Chondrocyte (in vitro differentiated cells): ENCODE results near the gene KCNC4. TPM values are rescaled to one million over a fixed set of nuclear protein-coding genes. Genes with fewer than 3 reads are reported as not detected.

ENCODE experiments used
- DNase-seq: peaks from one replicate; pipeline ENCODE4 v3.0.0; 2021; ENCODE audit warnings: mixed read lengths, low spot score
- H3K27ac Mint-ChIP-seq: one replicate; pipeline ENCODE4 v1.8.0; 2021; ENCODE audit warnings: mild to moderate bottlenecking, moderate library complexity, mixed read lengths; ENCODE audit not compliant: unreplicated experiment
- H3K27me3 Mint-ChIP-seq: 2 replicates; pipeline ENCODE4 v1.8.0; 2021; ENCODE audit warnings: low read depth, mixed read lengths
- H3K36me3 Mint-ChIP-seq: 2 replicates; pipeline ENCODE4 v1.8.0; 2021; ENCODE audit warnings: low read depth, mixed read lengths
- H3K4me1 Mint-ChIP-seq: 2 replicates; pipeline ENCODE4 v1.8.0; 2021; ENCODE audit warnings: low read depth, mild to moderate bottlenecking, mixed read lengths
- H3K4me3 Mint-ChIP-seq: one replicate; pipeline ENCODE4 v1.8.0; 2021; ENCODE audit warnings: mild to moderate bottlenecking, moderate library complexity, mixed read lengths; ENCODE audit not compliant: unreplicated experiment
- H3K9me3 Mint-ChIP-seq: 2 replicates; pipeline ENCODE4 v1.8.0; 2021; ENCODE audit warnings: low read depth, mixed read lengths
- total RNA-seq: library from RNA; stranded (reverse); gene quantifications from 3 replicates; pipeline ENCODE4 v1.2.1, GENCODE V29; 2021
- TF ChIP-seq, protein P1 (sequence below): fragments of 200-600 bp; sonication (generic); IDR thresholded peaks from 2 replicates; pipeline ENCODE4 v1.5.0; 2021; ENCODE audit warnings: antibody characterized with exemption, mild to moderate bottlenecking, moderate library complexity

Gene KCNC4
- total RNA-seq, 1 donor from 2014 or later, result 2.7 TPM

DNA sequence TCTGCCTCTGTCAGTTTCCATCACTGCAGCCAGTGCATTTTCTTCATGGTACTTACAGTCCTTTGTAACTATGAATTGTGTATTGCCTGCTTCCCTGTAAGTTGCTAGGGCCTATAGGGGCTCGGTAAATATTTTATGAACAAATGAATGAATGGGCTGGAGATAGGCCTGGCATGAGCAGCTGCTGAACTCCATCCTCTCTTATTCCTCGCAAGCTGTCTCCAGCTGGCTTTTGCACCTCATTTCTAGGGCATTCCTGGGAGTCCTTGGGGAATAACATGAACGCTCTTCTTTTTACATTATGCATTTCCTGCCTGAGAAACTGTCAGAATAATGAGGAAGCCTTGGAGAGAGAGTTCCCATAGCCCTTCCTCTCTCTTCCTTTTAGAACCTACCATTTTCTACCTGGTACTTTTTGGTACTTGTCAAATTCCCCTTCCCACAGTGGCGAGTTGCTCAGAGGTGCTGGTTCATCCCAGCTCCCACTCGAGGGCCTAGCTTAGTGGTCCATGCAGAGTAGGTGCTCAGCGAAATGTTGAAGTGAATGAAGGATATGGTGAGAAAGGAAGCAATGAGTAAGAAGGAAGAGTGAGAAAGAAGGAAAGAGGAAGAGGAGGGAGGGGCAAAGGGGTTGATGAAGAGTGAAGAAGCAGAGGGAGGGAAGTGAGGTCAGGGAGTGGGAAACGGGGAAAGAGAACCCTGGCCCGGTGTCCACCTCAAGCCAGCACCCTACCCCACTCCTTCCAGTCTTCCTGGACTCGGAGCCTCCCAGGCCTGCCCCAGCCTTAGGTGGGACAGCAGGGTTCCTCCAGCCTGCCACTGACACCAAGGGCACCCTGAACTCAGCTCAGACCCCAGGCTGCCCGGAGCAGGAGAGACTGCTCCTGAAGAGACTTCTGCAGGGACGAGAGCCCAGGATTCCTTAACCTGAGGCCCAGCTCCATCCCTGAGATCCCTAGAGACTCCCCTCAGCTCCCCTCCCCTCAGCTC lies 29.6 kb downstream of the KCNC4 start:
- Mint-ChIP-seq H3K27ac (no peak overlapping the region), H3K27me3 (peaks cover 11% of the 10 kb centered on the region), H3K36me3 (peaks cover 1% of the 10 kb centered on the region), H3K9me3 (no peaks in the 10 kb centered on the region), H3K4me1 (peaks cover 8% of the 10 kb centered on the region), H3K4me3 (no peak overlapping the region)
- TF ChIP-seq, protein P1, sequence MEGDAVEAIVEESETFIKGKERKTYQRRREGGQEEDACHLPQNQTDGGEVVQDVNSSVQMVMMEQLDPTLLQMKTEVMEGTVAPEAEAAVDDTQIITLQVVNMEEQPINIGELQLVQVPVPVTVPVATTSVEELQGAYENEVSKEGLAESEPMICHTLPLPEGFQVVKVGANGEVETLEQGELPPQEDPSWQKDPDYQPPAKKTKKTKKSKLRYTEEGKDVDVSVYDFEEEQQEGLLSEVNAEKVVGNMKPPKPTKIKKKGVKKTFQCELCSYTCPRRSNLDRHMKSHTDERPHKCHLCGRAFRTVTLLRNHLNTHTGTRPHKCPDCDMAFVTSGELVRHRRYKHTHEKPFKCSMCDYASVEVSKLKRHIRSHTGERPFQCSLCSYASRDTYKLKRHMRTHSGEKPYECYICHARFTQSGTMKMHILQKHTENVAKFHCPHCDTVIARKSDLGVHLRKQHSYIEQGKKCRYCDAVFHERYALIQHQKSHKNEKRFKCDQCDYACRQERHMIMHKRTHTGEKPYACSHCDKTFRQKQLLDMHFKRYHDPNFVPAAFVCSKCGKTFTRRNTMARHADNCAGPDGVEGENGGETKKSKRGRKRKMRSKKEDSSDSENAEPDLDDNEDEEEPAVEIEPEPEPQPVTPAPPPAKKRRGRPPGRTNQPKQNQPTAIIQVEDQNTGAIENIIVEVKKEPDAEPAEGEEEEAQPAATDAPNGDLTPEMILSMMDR, result no peak
- no peak for DNase-seq

DNA sequence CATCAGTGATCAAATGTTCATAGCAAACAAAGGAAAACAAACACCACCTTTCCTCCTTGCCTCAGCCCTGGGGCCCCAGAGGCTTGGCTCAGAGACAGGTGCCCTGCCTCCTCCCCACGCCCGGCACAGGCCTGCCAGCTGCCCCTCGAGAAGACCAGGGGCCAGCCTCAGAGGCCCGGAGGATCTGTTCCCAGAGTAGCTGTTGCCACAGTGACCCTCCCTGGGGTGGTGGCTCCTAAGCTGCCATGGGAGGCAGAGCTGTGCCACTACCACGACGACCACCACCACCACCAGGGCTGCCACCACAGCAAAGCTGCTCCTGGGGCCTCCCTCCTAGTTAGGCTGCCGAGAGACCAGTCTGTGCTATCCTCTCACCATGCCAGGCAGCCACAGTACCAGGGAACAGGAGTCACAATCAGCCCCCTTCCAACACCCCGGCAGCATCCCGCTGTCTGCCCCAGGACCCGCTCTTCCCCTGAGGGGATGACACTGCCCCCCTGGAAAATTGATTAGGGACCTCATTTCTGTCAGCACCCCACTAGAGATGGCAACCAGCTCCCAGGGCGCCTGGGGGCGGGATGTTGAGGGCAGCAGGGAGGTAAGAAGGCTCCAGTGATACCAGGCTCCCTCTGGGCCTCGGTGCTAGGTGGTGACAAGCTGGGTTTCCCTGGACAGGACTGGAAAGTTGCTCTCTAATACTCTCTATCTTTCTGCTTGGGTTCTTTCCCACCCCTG lies 30.5 kb downstream of the KCNC4 start:
- DNase-seq, result no peak
- peaks cover 19% of the 10 kb centered on the region for H3K27me3 Mint-ChIP-seq

DNA sequence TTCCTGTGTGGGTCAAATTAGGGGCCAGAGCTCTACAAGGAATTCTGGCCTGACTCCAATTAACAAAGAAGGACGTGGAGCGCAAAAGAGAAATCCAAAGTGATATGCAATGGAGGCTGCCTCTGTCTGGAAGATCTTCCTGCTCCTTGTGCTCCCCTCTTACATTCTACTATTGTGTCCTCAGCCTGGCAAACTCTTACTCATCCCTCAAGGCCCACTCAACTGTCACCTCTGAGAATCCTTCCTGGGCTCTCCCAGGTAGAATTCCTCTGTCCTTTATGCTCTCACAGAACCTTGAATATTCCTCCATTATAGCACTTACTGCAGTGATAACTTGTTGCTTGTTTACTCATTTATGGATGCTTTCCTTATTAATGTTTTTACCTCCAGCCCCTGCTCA lies 31.4 kb downstream of the KCNC4 start:
- DNase-seq, result no peak
- no peak overlapping the region for H3K27ac Mint-ChIP-seq
- TF ChIP-seq, protein P1, result no peak
- peaks cover 8% of the 10 kb centered on the region for H3K4me1 Mint-ChIP-seq
- H3K27me3 Mint-ChIP-seq, result peaks cover 24% of the 10 kb centered on the region
- H3K9me3 Mint-ChIP-seq, result no peaks in the 10 kb centered on the region
- H3K36me3 Mint-ChIP-seq, result peaks cover 1% of the 10 kb centered on the region
- no peak overlapping the region for H3K4me3 Mint-ChIP-seq

More for the DNA sequence above, 30.5 kb downstream of the KCNC4 start:
- Mint-ChIP-seq H3K4me1 (peaks cover 8% of the 10 kb centered on the region), H3K36me3 (peaks cover 1% of the 10 kb centered on the region), H3K4me3 (no peak overlapping the region), H3K27ac (no peak overlapping the region), H3K9me3 (no peaks in the 10 kb centered on the region)
- TF ChIP-seq, protein P1, result no peak

DNA sequence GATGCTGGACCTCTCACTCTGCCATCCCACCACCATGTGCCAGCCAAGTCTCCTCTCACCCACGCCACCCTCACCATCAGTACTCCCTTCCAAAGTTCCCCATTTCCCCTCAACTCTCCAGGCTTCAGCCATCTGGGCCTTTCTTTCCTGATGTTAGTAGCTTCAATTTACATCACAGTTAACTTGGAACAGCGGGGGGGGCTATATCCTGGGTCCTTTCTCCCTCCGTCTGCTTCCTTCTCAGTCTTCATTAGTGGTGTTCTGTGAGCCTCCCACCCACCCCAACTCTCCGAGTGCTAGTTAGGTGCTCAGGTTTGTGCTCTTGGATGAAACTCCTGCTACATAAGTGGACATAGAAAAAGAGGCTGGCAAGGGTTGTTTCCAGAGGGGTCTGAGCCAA lies 31.9 kb downstream of the KCNC4 start:
- Mint-ChIP-seq H3K27me3 (peaks cover 24% of the 10 kb centered on the region), H3K4me1 (peaks cover 8% of the 10 kb centered on the region), H3K4me3 (no peak overlapping the region), H3K27ac (no peak overlapping the region), H3K36me3 (peaks cover 1% of the 10 kb centered on the region), H3K9me3 (no peaks in the 10 kb centered on the region)
- no peak for DNase-seq
- TF ChIP-seq, protein P1, result no peak

DNA sequence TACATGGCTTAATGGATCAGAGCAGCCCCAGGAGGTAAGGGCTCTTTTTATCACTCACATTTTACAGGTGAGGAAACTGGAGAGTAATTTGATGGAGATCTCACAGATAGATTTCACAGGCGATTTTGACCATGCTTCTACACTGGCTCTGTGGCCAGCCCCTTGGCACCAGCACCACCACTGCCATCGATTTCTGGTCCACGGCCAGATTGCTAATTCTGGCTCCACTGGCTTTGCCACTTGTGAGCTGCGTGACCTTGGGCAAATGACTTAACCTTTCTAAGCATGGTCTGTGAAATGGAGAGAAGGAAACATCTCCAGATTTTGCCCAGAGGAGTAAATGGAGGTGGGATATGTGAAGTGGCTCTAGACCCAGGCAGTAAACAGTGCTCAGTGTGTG lies 32.6 kb downstream of the KCNC4 start:
- H3K36me3 Mint-ChIP-seq, result peaks cover 1% of the 10 kb centered on the region
- H3K27ac Mint-ChIP-seq, result no peak overlapping the region
- TF ChIP-seq, protein P1, result no peak
- H3K9me3 Mint-ChIP-seq, result no peaks in the 10 kb centered on the region
- DNase-seq, result no peak
- peaks cover 23% of the 10 kb centered on the region for H3K27me3 Mint-ChIP-seq
- peaks cover 8% of the 10 kb centered on the region for H3K4me1 Mint-ChIP-seq
- H3K4me3 Mint-ChIP-seq, result no peak overlapping the region
